GM19452 (cell line): Measurements from ENCODE around the gene PTGR1.

Experiments used
- ATAC-seq: cut with Tn5 transposase; IDR thresholded peaks from one replicate; pipeline ENCODE4 v1.9.1; 2021; ENCODE audit not compliant: unreplicated experiment

The PTGR1 gene

DNA sequence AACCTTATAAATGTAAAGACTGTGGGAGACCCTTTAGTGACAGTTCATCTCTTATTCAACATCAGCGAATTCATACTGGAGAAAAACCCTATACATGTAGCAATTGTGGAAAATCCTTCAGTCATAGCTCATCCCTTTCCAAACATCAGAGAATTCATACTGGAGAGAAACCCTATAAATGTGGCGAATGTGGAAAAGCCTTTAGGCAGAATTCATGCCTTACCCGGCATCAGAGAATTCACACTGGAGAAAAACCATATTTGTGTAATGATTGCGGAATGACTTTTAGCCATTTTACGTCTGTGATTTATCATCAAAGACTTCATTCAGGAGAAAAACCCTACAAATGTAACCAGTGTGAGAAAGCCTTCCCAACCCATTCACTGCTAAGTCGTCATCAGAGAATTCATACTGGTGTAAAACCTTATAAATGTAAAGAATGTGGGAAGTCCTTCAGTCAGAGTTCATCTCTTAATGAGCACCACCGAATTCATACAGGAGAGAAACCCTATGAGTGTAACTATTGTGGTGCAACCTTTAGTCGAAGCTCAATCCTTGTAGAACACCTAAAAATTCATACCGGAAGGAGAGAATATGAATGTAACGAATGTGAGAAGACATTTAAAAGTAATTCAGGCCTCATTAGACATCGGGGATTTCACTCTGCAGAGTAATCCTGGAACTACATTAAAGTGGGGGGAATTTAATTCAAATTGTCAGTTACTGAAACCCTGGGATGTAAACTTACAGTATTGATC, 56.8 kb downstream of the PTGR1 start:
- no peak for ATAC-seq

DNA sequence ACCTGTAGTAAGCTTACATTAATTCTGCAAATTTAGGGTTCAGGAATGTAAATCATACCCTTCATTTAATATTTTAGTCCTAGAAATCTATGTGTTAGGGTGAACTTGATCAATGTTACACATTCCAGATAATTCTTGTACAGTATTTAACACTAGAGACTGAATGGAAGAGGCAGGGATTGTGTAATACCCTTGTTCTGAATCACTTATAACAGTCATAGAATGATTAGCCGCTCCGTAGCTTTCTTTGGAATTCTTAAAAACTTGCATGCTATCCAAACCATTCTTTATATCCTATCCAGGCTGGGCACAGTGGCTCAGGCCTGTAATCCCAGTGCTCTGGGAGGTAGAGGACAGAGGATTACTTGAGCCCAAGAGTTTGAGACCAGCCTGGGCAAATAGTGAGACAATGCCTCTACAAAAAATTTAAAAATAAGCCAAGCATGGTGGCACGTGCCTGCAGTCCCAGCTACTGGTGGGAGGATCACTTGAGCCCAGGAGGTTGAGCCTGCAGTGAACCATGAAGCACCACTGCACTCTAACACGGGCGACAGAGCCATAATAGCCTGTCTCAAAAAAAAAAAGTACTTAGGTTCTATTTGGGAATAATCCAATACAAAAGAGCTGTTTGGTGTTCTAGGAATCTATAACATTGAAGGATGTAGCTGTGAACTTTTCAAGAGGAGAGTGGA, 66.2 kb downstream of the PTGR1 start:
- no peak for ATAC-seq

DNA sequence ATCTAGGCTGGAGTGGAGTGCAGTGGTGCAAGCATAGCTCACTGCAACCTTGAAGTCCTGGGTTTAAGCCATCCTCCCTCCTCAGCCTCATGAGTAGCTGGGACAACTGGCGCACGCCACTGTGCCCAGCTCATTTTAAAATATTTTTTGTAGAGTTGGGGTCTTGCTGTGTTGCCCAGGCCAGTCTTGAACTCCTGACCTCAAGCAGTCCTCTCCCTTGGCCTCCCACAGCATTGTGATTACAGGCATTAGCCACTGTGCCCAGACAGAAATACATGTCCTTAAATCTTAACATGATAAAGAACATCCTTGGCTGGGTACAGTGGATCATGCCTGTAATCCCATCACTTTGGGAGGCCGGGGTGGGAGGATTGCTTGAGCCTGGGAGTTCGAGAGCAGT, 67.7 kb downstream of the PTGR1 start:
- ATAC-seq: no peak

DNA sequence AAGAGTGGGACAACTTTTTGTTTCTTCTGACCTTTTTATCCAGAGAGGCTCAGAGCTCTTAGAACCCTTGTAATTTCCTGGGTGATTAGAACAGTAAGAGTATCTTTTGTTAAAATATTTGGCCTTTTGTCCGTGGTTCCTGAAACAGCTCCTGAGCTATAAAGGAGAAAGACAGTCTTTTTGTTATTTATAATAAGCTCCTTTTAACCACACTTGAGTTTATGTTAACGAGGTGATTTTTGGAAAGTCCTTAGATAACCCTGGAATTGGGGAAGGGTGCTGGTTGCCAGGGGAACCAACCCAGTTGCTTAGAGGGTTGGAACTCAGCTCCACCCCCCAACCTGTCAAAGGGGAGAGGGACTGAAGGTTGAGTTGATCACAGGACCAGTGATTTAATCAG, 69.7 kb downstream of the PTGR1 start:
- ATAC-seq: no peak

DNA sequence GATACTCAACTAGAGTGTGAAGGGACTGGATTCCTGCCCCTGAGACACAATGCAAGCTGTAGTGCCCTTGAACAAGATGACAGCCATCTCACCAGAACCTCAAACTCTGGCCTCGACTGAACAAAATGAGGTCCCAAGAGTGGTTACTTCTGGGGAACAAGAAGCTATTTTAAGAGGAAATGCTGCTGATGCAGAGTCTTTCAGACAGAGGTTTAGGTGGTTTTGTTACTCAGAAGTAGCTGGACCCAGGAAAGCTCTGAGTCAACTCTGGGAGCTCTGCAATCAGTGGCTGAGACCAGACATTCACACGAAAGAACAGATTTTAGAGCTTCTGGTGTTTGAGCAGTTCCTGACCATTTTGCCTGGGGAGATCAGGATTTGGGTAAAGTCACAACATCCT, 72.1 kb downstream of the PTGR1 start:
- ATAC-seq: no peak

DNA sequence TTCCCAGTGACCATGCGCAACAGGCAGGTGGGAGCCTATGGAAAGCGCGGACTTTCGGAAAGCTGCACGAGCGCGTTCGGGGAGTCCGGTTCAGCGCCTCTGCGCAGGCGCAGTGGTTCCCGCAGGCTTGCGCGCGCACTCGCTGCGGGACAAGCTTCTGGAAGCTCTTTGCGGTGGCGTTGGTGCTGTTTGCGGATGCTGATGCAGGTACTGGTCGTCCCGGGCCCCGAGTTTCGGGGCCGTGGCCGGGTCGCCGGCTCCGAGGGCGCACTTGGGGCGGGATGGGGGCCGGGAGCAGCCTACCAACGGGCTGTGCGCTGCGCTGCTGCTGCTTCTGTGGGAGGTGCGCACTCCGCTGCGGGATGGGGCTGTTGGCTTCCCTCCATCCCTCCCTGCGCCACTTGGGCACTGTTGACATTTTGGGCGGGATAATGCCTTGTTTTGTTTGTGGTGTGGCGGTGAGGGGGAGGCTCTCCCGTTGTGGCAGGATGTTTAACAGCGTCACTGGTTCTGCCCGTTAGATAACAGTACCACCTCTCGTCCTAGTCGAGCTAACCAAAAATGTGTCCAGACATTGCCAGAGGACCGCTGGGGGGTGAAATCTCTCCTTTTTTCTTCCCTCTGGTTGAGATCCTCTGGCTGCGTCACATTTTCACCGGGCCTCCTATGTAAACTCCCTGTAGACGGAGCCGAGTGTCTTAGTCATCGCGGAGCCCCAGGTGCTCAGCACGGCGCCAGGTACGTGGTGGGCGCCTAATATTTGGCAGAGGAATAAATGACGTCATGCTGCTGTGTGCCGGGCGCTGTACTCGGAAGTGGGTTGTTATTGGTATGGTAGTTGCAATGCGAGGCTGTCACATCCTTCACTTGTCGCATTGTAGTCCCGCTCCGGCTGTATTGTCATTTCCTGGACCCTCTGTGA, 74.1 kb downstream of the PTGR1 start, which contains the start of gene ZNF483:
ZNF483 (plus strand) TSS at position 124 of the 922 bp plus-strand sequence. CDS start 2,217 bp downstream, outside the sequence.
- no peak for ATAC-seq

DNA sequence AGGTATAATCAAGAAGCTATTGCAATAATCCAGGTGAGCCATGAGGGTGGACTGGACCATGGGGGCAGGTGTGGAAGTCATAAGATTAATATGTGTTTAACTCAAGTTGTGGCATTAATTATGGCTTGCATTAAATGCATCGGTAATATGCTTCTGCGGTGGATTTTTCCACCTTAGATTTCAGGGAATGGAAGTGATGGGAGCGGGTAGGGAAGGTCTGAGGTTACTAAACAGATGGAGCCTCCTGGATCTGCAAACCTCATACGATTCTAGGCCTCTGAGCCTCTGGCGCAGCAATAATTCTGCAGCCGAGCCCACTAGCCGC, 74.8 kb downstream of the PTGR1 start:
- ATAC-seq: no peak

DNA sequence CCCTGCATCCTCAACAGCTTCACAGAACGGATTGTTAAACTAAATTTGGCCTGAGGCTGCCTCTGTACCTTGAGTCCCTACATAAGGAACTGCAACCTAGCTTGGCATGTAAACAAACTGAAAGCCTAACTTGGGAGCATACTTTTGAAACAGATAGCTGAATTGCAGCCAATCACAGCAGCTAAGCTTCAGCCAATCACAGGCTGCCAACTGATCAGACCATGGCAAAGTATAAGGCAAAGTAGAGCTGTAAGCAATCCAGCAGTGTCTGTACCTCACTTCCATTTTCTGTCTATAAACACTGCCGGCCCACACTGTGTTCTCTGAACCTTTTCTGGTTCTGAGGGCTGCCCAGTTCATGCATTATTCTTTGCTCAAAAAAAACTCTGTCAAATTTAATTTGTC, 83.4 kb downstream of the PTGR1 start:
- ATAC-seq: no peak

DNA sequence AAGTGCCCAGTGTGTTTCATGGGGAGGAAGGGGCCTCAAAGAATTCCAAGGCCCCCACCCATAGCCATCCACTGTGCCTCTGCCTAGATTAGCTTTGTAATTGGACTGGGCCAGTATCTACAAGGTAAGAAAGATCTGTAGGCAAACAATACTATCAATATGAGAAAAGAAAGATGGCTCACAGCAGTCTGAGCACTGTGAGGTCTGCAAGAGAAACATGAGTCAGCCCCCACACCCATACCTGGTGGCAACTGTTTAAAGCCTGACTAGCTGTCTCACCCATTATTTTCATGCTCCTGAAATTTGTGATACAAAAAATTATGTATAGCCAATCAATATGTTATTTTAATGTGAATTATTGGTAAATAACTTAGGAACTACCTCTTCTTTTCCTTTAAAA, 84.5 kb downstream of the PTGR1 start:
- ATAC-seq: no peak
